GM19043 (cell line): ENCODE measurements around the gene ZIC4.

ENCODE experiments used
- ATAC-seq: cut with Tn5 transposase; IDR thresholded peaks from one replicate; pipeline ENCODE4 v1.9.1; 2021; ENCODE audit warnings: low read depth; ENCODE audit not compliant: unreplicated experiment

ZIC4 gene

DNA sequence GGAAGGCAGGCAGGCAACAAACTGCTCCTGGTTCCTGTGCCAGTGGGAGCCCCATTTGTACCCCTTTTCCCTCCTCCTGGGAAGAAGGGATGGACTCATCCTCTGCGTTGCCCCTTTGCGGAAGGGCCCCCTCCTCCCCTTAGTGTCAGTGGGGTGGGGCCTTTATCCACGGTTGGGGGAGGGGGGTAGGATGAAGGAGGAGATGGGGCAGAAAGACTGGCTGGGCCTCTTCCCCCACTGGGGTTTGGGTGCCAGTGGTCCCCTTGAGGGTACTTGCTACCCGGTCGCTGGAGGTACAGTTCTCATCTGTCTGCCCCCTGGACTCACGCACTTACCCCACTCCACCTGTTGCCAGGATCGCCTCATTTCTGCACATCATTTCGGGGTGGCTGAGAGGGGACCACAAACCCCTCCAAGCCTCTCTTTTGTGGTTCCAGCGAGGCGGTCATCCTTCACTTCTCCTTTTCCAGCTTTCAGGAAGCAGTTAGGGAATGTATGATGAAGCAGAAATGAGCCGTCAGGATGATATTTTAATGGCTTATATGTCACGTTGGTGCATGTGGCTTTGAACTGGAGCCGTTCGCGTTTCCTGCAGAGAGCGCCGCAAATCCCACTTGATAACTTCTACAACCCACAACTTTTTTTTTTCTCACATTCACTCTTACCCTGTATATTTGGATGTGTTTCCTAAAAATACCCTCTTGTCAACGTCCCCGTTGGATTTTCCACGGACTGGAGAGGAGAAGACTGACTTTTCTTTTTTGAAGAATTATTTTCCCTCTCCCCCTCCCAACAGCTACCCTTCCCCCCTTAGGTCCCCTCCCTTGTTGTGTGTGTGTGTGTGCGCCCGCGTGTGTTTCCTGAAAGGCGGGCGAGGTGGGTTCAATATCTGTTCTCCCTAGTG, at the start of gene ZIC4:
TSS of gene ZIC4 (minus strand) at position 516 of the 904 bp plus-strand sequence. CDS start 3,746 bp downstream, outside the sequence.
- no peak for ATAC-seq

DNA sequence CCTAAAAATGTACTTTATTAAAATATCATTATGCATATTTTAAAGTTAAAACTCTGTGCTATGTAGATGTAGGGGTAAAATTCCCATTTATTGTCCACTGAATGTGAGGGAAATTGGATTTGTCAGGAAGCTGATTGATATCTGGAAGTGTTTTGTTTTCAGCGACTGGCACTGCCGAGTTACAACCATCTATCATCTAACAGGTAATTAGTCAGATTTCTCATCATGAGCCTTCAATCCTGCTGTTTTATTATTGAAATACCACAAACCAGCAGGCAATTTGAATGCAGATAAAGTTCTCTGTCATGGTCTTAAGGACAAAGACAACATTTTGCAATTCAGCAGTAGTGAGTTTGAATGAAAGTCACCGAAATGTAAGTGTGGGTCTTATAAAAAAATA, 43.3 kb upstream of the ZIC4 start:
- ATAC-seq = no peak

DNA sequence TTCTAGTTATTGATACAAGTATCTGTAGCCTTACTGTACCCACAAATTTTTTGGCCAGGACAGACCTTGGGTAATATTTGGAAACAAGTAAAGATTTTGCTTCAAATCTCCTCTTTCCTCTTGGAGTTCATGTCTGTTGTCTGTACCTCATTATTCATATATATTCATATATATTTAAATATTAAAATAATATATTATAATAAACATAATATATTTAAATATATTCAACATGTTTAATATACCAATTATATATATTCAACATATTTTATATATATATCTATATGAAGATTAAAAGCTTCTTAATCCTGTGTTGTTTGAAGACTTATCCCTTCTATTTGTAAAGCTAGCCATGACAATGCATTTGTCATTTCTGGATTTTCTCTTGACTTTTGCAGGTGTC, 40.9 kb upstream of the ZIC4 start:
- ATAC-seq = no peak

GRCh38 chr3:147431751-147432150, 25.4 kb upstream of the ZIC4 start:
- no peak for ATAC-seq

GRCh38 chr3:147428754-147429153, 22.4 kb upstream of the ZIC4 start:
- ATAC-seq = no peak

DNA sequence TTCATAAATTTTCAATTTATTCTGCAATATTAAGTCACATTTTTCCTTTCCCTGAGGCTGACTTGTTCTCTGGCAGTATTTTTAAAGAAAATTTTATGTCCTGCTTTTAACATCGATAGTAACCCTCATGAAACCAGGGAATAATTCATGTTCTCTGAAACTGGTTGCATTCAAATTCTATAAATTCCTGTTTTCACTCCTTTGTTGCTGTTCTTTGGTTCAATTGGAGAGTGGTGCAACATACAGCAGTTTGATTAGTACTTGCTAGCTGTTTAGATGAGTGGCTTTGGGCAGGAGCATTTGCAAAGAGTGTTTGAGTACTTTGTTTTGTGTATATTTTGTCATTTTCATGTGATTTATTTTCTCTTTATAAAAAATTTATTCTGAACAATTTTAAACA, 22.0 kb upstream of the ZIC4 start:
- ATAC-seq = no peak

GRCh38 chr3:147427746-147428145, 21.4 kb upstream of the ZIC4 start:
- no peak for ATAC-seq

GRCh38 chr3:147426931-147427330, 20.6 kb upstream of the ZIC4 start:
- ATAC-seq = no peak

DNA sequence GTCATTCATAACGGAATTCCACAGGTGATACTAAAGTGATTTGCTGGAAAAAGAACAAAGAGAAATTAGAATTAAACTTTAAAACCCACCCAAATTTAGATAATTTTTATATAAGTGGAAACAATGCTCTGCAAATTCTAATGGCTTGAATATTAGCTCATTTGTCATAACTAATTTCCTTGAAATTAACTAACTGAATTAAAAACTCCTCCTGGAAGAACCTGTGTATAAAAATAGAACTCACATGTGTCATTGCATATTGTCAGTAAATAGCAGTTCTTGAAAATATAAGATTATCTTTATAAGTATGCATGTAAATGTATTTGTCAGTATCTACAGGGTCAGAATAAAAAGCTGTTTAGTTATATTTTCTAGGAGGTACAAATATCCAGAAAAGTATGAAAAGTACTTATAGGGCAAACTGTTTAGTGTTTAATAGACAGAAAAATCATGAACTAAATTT, 19.1 kb upstream of the ZIC4 start:
- no peak for ATAC-seq

- ATAC-seq = no peak
These were observed 18.4 kb upstream of the ZIC4 start for GRCh38 chr3:147424581-147425387.

DNA sequence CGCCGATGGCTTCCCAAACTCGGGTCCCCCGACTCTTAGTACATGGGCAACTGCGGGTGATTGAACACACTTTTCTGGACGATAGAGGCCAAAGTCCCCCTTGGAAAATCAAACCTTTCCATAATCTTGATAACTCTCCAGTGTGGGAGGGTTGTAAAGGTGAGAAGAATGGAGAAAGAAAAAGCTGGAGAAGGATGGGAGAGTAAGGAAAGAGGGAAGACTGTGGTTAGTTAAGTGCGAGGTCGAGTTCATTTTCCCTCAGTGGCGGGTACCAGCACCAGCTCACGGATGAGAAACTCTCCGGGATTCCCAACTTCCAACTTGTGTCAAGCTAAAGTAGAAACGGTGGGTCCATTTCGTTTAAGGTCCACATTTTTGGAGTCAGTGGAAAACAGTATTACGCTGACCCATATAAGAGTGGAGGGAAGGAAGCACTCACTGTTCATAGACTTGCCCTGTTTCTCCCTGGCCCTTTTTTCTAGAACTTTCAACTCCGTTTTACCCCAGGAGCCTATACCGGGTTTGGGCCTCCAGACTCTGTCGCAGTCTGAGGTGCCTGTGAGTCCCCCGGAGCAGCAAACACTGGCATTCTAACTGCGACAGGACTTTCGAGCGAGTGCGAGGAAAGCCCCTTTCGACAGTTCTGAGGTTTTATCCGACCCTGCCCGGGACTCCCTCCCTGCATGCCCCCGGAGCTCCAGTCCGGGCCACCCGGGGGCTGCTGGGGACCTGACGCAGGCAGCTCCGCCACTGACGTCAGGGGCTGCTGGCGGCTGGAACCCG, 17.6 kb upstream of the ZIC4 start:
- no peak for ATAC-seq

GRCh38 chr3:147423537-147423797, 17.1 kb upstream of the ZIC4 start:
- ATAC-seq = no peak

- ATAC-seq = no peak
These were observed 16.5 kb upstream of the ZIC4 start for GRCh38 chr3:147422601-147423536.

GRCh38 chr3:147422196-147422595, 15.9 kb upstream of the ZIC4 start:
- no peak for ATAC-seq

- no peak for ATAC-seq
These were observed 15.0 kb upstream of the ZIC4 start for GRCh38 chr3:147421184-147421912.

DNA sequence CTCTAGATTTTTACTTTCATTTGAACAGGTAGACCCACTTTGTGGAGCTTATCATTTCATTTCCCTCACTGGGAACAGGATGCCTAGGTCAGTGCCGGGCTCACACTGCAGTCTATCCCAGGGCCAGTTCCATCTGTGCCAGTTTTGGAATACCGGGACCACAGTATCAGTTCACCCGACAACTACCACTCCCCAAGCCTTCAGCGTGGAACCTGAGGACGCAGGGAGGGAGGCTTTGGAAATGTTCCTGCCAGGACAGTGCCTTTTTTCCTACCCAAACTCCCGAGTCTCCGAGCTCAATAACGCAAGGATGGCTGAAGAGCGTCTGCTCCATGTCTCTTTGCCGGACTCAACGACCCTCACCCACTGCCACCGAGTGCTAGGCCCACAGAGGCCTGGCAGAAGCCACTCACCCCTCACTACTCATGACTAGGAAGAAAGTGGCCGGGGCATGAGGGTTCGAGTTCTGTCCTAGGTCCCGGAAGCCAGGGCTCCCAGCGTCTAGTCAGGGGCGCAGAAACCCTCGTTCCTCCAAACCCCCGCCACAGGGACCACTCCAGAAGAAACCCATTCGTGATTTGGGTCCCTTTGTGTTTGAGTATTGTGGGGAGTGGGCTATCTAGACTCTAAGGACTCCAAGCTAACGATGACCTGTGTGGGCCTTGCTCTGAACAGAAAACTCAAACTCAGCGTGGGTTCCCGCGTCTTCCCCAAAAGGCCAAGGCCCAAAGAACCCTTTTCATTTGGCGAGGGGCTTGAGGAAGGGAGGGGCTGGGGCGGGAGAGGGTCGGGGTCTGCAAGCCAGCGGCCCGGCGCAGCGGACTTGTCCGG, 14.2 kb upstream of the ZIC4 start:
- no peak for ATAC-seq

- ATAC-seq = no peak
These were observed 13.5 kb upstream of the ZIC4 start for GRCh38 chr3:147419781-147420224.
